Measurements from ENCODE around the gene AATF. TPM values are rescaled to one million over a fixed set of nuclear protein-coding genes. Genes with fewer than 3 reads are reported as not detected.

Gene AATF
- polyA plus RNA-seq, 2 of the 4 experiments (the other 2 are of a cell fraction) = 51.9 to 120 TPM

DNA sequence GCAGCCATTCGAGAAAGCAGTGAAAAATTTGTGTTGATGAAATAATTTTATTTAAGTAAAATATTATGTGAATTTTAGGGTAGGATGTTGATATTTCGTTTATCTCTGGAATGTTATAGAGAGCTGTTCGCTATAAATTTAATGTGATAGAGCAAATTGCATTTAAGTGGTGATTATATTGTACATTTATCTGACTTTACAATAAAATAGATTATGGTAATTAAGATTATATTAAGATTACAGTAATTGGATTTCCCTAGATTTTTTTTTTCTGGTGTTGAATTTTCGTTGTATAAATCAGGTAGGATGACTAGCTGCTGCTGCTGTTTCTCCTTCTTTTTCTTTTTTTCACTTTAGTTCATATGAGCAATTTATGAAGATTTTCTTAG lies 71.0 kb downstream of the AATF start (continued):
- TF ChIP-seq FOSL2 (IDR thresholded peaks at IDR 0.05) (no peak), FOSL2 (CRISPR knock-in tag; IDR thresholded peaks at IDR 0.05) (no peak)

DNA sequence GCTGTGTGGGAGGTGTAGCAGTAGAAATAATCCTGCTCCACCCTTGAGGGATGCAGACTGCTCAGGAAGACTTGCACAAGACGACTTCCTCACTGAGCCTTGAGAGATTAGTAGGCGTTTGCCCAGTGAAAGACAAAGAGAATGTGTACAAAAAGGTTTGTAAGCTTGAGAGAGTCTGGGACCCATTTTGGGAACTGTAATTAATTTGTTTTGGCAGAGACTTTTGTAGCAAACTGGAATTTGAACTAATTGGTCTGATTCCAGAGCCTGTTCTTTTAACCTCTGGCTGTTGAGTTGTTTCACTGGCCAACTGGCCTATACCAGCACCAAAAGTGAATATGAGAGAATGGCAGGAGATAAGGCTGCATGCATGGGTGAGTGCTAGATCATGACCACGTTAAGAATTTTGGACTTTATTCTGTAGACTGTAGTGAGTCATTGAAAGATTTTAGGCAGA lies 75.5 kb downstream of the AATF start:
- ChIA-PET CTCF (no interaction called here), POLR2A (no interaction called here)
- Histone ChIP-seq H3K4me2 (no peak overlapping the region), H3K4me1 (no peaks in the 10 kb centered on the region), H3K4me3 (no peak overlapping the region), H3K9me3 (no peaks in the 10 kb centered on the region), H3K27ac (no peak overlapping the region)
- no peak for ATAC-seq
- DNase-seq (ENCODE audit: low read depth in 1 of 2, low spot score in 1 of 2) = no peak
- TF ChIP-seq FOSB (CRISPR knock-in tag; IDR thresholded peaks at IDR 0.05) (no peak), RARB (CRISPR knock-in tag; IDR thresholded peaks at IDR 0.05) (no peak), ZFP36 (IDR thresholded peaks at IDR 0.05; ENCODE audit: borderline replicate concordance, partially characterized antibody) (no peak), HOXB5 (CRISPR knock-in tag; IDR thresholded peaks at IDR 0.05) (no peak), CHD4 (IDR thresholded peaks at IDR 0.05; ENCODE audit: borderline replicate concordance) (no peak), RNF2 (IDR thresholded peaks at IDR 0.05; ENCODE audit: borderline replicate concordance, low read depth) (no peak), NPAS2 (CRISPR knock-in tag; IDR thresholded peaks at IDR 0.05; ENCODE audit: borderline replicate concordance) (no peak), HOXA7 (CRISPR knock-in tag; IDR thresholded peaks at IDR 0.05) (no peak), EHMT2 (IDR thresholded peaks at IDR 0.05; ENCODE audit: low read depth) (no peak), NR3C1 (IDR thresholded peaks at IDR 0.05) (no peak), TFCP2L1 (CRISPR knock-in tag; IDR thresholded peaks at IDR 0.05) (no peak), PHF8 (IDR thresholded peaks at IDR 0.05; ENCODE audit: borderline replicate concordance, low read depth) (no peak), RCOR1 (IDR thresholded peaks at IDR 0.05; ENCODE audit: low read depth, low read length) (no peak), HDAC2 (IDR thresholded peaks at IDR 0.05) (no peak), SREBF2 (IDR thresholded peaks at IDR 0.05) (no peak), CBX8 (IDR thresholded peaks at IDR 0.05) (no peak)
- TF ChIP-seq, protein P1, sequence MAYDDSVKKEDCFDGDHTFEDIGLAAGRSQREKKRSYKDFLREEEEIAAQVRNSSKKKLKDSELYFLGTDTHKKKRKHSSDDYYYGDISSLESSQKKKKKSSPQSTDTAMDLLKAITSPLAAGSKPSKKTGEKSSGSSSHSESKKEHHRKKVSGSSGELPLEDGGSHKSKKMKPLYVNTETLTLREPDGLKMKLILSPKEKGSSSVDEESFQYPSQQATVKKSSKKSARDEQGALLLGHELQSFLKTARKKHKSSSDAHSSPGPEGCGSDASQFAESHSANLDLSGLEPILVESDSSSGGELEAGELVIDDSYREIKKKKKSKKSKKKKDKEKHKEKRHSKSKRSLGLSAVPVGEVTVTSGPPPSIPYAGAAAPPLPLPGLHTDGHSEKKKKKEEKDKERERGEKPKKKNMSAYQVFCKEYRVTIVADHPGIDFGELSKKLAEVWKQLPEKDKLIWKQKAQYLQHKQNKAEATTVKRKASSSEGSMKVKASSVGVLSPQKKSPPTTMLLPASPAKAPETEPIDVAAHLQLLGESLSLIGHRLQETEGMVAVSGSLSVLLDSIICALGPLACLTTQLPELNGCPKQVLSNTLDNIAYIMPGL (CRISPR knock-in tag; IDR thresholded peaks at IDR 0.05; ENCODE audit: borderline replicate concordance) = no peak
- TF ChIP-seq, protein P2, sequence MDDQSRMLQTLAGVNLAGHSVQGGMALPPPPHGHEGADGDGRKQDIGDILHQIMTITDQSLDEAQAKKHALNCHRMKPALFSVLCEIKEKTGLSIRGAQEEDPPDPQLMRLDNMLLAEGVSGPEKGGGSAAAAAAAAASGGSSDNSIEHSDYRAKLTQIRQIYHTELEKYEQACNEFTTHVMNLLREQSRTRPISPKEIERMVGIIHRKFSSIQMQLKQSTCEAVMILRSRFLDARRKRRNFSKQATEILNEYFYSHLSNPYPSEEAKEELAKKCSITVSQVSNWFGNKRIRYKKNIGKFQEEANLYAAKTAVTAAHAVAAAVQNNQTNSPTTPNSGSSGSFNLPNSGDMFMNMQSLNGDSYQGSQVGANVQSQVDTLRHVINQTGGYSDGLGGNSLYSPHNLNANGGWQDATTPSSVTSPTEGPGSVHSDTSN (IDR thresholded peaks at IDR 0.05) = no peak
- TF ChIP-seq, protein P3, sequence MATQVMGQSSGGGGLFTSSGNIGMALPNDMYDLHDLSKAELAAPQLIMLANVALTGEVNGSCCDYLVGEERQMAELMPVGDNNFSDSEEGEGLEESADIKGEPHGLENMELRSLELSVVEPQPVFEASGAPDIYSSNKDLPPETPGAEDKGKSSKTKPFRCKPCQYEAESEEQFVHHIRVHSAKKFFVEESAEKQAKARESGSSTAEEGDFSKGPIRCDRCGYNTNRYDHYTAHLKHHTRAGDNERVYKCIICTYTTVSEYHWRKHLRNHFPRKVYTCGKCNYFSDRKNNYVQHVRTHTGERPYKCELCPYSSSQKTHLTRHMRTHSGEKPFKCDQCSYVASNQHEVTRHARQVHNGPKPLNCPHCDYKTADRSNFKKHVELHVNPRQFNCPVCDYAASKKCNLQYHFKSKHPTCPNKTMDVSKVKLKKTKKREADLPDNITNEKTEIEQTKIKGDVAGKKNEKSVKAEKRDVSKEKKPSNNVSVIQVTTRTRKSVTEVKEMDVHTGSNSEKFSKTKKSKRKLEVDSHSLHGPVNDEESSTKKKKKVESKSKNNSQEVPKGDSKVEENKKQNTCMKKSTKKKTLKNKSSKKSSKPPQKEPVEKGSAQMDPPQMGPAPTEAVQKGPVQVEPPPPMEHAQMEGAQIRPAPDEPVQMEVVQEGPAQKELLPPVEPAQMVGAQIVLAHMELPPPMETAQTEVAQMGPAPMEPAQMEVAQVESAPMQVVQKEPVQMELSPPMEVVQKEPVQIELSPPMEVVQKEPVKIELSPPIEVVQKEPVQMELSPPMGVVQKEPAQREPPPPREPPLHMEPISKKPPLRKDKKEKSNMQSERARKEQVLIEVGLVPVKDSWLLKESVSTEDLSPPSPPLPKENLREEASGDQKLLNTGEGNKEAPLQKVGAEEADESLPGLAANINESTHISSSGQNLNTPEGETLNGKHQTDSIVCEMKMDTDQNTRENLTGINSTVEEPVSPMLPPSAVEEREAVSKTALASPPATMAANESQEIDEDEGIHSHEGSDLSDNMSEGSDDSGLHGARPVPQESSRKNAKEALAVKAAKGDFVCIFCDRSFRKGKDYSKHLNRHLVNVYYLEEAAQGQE (IDR thresholded peaks at IDR 0.05) = no peak
- WGBS (ENCODE audit: missing lambda C conversion rate) = 63% methylated on average over 3 of the region's 3 CpGs
- FAIRE-seq = no peak
